Hematopoietic multipotent progenitor cell treated with erythropoietin and hydrocortisone succinate and interleukin-3 and kit ligand, for 8 days (in vitro differentiated cells): Measurements from ENCODE around the gene VRTN.

Experiments used
- DNase-seq: peaks from one replicate; pipeline ENCODE4 v3.0.0-alpha.2; 2015

VRTN gene

GRCh38 chr14:74400031-74400685, 51.9 kb downstream of the VRTN start:
- no peak for DNase-seq

GRCh38 chr14:74400919-74401503, 52.7 kb downstream of the VRTN start:
- DNase-seq = no peak

GRCh38 chr14:74401504-74402241, 53.4 kb downstream of the VRTN start:
- no peak for DNase-seq

GRCh38 chr14:74402401-74403251, 54.4 kb downstream of the VRTN start:
- DNase-seq = no peak

GRCh38 chr14:74403619-74404417, 55.5 kb downstream of the VRTN start:
- no peak for DNase-seq

- no peak for DNase-seq
Measured at GRCh38 chr14:74404435-74404834, 56.2 kb downstream of the VRTN start.

GRCh38 chr14:74405663-74406062, 57.4 kb downstream of the VRTN start:
- DNase-seq = no peak

- DNase-seq = no peak
Measured at GRCh38 chr14:74407021-74407800, 58.9 kb downstream of the VRTN start.

GRCh38 chr14:74407801-74408154, 59.5 kb downstream of the VRTN start:
- no peak for DNase-seq

GRCh38 chr14:74408870-74409269, 60.6 kb downstream of the VRTN start:
- no peak for DNase-seq

GRCh38 chr14:74409441-74409840, 61.2 kb downstream of the VRTN start:
- no peak for DNase-seq
